GM23248 (cell line): ENCODE results near the gene VWA5B2.

ENCODE experiments used
- EZH2 ChIP-seq: fragments of 200-600 bp; sonication (generic); IDR thresholded peaks from 2 replicates; pipeline ENCODE4 v1.6.1; 2018; ENCODE audit warnings: antibody characterized with exemption, mild to moderate bottlenecking; ENCODE audit not compliant: insufficient read depth, poor library complexity, severe bottlenecking
- EZH2phosphoT487 ChIP-seq: fragments of 200-600 bp; sonication (generic); IDR thresholded peaks from 2 replicates; pipeline ENCODE4 v1.6.1; 2018; ENCODE audit warnings: antibody characterized with exemption, moderate library complexity, mild to moderate bottlenecking, low read depth; ENCODE audit not compliant: insufficient read depth

- TF ChIP-seq EZH2, result no peak
- TF ChIP-seq EZH2phosphoT487, result no peak
These were observed 5.4 kb downstream of the VWA5B2 start for GRCh38 chr3:184234671-184235380.
